Colonic mucosa (tissue), 4 donors: ENCODE data around the gene TENM3. TPM values are rescaled to one million over a fixed set of nuclear protein-coding genes. Genes with fewer than 3 reads are reported as not detected.

ENCODE experiments used
- DNase-seq: peaks from one replicate; pipeline ENCODE4 v3.0.0-alpha.2; 2020
- H3K27ac ChIP-seq: fragments of 200-600 bp; one replicate; pipeline ENCODE4 v1.8.0; 2021
- H3K27me3 ChIP-seq: fragments of 200-600 bp; one replicate; pipeline ENCODE4 v1.8.0; 2021
- H3K36me3 ChIP-seq: fragments of 200-600 bp; one replicate; pipeline ENCODE4 v1.8.0; 2021
- H3K4me1 ChIP-seq: fragments of 200-600 bp; one replicate; pipeline ENCODE4 v1.8.0; 2021; ENCODE audit warnings: mild to moderate bottlenecking
- H3K4me3 ChIP-seq: fragments of 200-600 bp; one replicate; pipeline ENCODE4 v1.8.0; 2021
- H3K9ac ChIP-seq, 2 donors: one replicate each; pipeline ENCODE4 v1.7.0; 2013; ENCODE audit warnings: control low read depth in 2 of 2, low read depth in 2 of 2, low read length in 2 of 2
- H3K9me3 ChIP-seq: fragments of 200-600 bp; one replicate; pipeline ENCODE4 v1.8.0; 2021
- CTCF ChIP-seq: fragments of 200-600 bp; IDR thresholded peaks from one replicate; pipeline ENCODE4 v1.8.0; 2022; ENCODE audit warnings: antibody characterized with exemption, mild to moderate bottlenecking
- intact Hi-C: fragments of 100-400 bp; cut with DNase I; formaldehyde crosslinking; loops from one replicate; pipeline ENCODE4 v1.14.1; 2022
- total RNA-seq, 2 donors: library from RNA; stranded (reverse); fragmentation: NEBNext Ultra II Directional in 1 of 2; extraction: Animal tissue kit (Norgen Biotek cat#: 25700) in 1 of 2; gene quantifications; one replicate each; pipeline ENCODE4 v1.2.1, GENCODE V29; 2021
- donor health status: healthy.
- donor health status: DM: no; HTN: no; CAD: no.
- donor health status: DM: no; HTN: no; CAD: no.

Gene TENM3
- total RNA-seq, 2 donors from 2014 or later: 0.32 to 1.6 TPM

GRCh38 chr4:182205306-182205705, 37.9 kb upstream of the TENM3 start:
- intact Hi-C loops: no loop called here
- DNase-seq: no peak
- no peaks in the 10 kb centered on the region for H3K27me3 ChIP-seq

GRCh38 chr4:182206266-182206665, 36.9 kb upstream of the TENM3 start:
- Histone ChIP-seq H3K9ac (no peak overlapping the region), H3K4me3 (no peak overlapping the region), H3K4me1 (no peaks in the 10 kb centered on the region), H3K9me3 (no peaks in the 10 kb centered on the region), H3K27ac (no peak overlapping the region), H3K27me3 (no peaks in the 10 kb centered on the region), H3K36me3 (no peaks in the 10 kb centered on the region)
- TF ChIP-seq CTCF: no peak
- no peak for DNase-seq
- intact Hi-C loops: no loop called here

More at GRCh38 chr4:182205306-182205705, 37.9 kb upstream of the TENM3 start:
- Histone ChIP-seq H3K4me3 (no peak overlapping the region), H3K9ac (no peak overlapping the region), H3K36me3 (no peaks in the 10 kb centered on the region), H3K9me3 (no peaks in the 10 kb centered on the region), H3K4me1 (no peaks in the 10 kb centered on the region), H3K27ac (no peak overlapping the region)
- no peak for TF ChIP-seq CTCF

GRCh38 chr4:182206916-182207315, 36.3 kb upstream of the TENM3 start:
- no peak for DNase-seq
- no peaks in the 10 kb centered on the region for H3K36me3 ChIP-seq
- intact Hi-C loops: no loop called here
- H3K4me1 ChIP-seq: no peaks in the 10 kb centered on the region
- H3K9ac ChIP-seq: no peak overlapping the region
- no peak overlapping the region for H3K4me3 ChIP-seq
- TF ChIP-seq CTCF: no peak
- no peaks in the 10 kb centered on the region for H3K27me3 ChIP-seq
- no peaks in the 10 kb centered on the region for H3K9me3 ChIP-seq
- H3K27ac ChIP-seq: no peak overlapping the region

GRCh38 chr4:182207830-182208396, 35.3 kb upstream of the TENM3 start:
- Histone ChIP-seq H3K9me3 (no peaks in the 10 kb centered on the region), H3K9ac (no peak overlapping the region), H3K4me3 (no peak overlapping the region), H3K4me1 (no peaks in the 10 kb centered on the region), H3K27ac (no peak overlapping the region), H3K36me3 (no peaks in the 10 kb centered on the region), H3K27me3 (no peaks in the 10 kb centered on the region)
- DNase-seq: no peak
- TF ChIP-seq CTCF: no peak
- intact Hi-C loops: no loop called here

GRCh38 chr4:182208526-182209050, 34.6 kb upstream of the TENM3 start:
- no peak for DNase-seq
- TF ChIP-seq CTCF: no peak
- intact Hi-C loops: no loop called here
- H3K27ac ChIP-seq: no peak overlapping the region
- H3K4me1 ChIP-seq: no peaks in the 10 kb centered on the region
- H3K9me3 ChIP-seq: no peaks in the 10 kb centered on the region
- H3K36me3 ChIP-seq: no peaks in the 10 kb centered on the region
- H3K9ac ChIP-seq: no peak overlapping the region
- H3K4me3 ChIP-seq: no peak overlapping the region
- H3K27me3 ChIP-seq: no peaks in the 10 kb centered on the region
